HG03108 (cell line): Measurements from ENCODE around the gene CLTB.
"Not testable (repeated sequence)": the region's sequence is repeated elsewhere in the genome, so short reads cannot be mapped to it uniquely, and the experiment has no call there.

Source experiments
- ATAC-seq: cut with Tn5 transposase; IDR thresholded peaks from one replicate; pipeline ENCODE4 v1.9.1; 2021; ENCODE audit warnings: moderate library complexity; ENCODE audit not compliant: unreplicated experiment

Gene CLTB

DNA sequence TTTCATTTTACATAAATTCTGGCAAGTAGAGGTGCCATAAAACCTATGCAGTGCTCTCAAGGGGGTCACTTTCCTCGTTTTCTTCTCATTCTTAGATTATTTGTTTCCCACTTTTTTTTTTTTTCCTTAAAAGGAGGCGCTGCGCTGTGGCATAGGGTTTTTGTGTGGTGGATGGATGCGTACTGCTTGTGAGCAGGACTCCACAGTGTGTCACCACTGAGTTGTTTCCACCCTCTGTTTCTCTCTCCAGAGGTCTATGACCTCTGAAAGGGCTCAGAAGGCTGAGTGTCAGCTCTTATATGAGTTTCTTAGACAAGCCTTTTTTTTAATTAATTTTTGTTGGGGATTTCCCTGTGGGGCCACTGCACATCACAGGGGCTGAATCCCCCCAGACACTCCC lies 13.6 kb upstream of the CLTB start:
- ATAC-seq: no peak

DNA sequence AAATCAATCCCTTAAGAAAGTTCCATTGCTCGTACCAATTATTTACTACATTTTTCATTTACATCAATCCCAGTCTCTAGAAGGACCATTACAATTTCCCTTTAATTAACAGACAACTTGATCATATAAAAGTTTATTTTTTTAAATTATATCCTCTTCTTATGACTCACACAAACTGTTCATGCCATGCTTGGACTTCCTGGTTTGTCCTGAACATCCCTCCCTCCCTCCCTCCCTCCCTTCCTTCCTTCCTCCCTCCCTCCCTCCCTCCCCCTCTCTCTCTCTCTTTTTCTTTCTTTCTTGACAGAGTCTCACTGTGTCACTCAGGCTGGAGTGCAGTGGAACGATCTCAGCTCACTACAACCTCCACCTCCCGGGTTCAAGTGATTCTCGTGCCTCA lies 11.6 kb upstream of the CLTB start:
- ATAC-seq: no peak

DNA sequence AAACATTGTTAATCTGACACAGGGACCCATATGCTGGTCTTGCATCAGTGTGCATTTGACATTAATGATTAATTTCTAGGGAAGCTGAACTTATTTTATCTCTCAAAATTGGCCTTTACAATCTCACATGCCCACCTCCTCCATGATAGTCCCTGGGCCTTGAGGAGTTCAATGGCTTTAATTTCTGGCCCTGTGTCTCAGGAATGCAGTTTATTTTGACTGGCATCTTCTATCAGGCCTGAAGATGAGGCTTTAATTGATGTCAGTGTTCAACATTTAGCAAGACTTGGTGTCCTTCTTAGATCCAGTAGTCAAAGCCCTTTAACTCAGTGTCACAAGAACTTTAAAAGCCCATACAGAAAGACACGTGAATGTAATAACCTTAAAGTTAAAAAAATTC lies 10.5 kb upstream of the CLTB start:
- ATAC-seq: no peak

DNA sequence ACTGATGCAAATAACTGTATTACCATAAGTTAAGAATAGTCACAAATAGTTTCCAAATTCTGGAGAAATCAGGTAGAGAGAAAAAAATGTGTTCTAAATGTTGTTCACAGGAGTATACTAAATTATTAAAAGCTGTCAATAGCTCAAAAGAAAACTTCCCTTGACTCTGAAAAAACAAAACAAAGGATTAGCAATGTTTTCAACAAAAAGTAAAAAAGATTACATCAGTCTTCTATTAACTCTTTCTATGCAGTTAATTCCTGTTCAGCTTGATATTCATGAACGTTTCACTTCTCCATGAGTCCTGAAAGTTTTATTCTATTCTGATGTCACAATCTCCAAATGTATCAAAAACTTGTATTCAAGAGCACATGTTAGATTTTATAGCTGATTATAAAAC lies 9.5 kb upstream of the CLTB start:
- no peak for ATAC-seq

DNA sequence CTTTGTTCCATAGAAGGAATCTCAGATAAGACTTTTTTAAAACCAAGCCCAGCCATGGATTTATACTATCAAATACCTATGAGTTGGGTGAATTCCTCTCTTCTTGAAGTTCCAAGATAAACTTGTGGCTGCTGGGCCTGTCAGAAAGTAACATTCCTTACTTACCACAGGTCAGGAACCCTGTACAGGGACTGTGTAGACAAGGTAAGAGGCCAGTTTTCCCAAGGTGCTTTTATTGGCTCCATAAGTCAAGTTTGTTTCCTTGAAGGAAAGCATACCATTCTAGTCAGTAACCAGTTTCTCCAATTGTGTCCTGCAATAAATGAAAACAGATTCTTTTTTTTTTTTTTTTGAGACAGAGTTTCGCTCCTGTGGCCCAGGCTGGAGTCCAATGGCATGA lies 8.8 kb upstream of the CLTB start:
- no peak for ATAC-seq

DNA sequence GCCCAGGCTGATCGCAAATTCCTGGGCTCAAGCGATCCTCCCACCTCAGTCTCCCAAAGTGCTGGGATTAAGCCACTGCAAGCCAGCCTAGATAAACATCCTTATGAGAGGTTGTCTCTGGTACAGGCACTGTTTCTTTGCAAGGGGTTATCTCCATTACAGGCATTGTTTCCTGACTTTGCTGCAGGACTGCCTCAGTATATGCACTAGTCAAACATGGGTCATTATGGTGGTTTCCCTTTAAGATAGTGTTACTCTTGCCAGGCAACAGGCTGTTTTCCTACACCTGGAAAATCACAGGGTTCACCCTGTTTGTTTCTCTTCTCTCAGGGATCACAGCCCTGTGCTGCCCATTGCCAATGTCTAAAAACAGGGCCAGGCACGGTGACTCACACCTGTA lies 7.8 kb upstream of the CLTB start:
- no peak for ATAC-seq

DNA sequence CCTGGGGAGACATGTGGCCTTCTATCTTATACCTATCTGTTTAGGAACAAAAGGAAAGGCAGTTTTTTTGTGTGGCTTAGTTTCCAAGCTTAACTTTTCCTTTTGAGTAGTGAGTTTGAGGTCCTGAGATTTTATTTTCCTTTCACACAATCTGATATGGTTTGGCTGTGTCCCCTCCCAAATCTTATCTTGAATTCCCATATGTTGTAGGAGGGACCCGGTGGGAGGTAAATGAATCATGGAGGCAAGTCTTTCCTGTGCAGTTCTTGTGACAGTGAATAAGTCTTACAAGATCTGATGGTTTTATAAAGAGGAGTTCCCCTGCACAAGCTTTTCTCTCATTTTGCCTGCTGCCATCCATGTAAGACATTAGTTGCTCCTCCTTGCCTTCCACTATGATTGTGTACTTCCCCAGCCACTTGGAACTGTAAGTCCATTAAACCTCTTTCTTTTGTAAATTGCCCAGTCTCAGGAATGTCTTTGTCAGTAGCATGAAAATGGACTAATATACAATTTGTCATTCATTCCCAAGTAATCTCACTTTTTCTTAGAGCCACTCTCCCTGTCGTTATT lies 4.7 kb upstream of the CLTB start:
- no peak for ATAC-seq

DNA sequence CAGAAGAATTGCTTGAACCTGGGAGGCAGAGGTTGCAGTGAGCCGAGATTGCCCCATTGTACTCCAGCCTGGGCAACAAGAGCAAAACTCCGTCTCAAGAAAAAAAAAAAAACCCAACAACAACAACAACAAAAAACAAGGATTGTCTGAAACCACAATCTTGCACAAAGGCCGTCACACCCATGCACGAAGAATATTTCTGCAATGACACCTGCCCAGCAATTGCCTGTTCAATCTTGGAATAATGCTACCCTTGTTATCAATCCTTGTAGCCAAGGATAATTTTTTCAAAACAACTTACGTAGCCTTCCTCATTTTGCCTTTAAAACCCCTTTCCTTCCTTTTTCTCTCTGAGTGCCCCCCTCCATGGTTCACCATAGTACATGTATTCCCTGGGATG lies 3.7 kb upstream of the CLTB start:
- ATAC-seq: no peak

DNA sequence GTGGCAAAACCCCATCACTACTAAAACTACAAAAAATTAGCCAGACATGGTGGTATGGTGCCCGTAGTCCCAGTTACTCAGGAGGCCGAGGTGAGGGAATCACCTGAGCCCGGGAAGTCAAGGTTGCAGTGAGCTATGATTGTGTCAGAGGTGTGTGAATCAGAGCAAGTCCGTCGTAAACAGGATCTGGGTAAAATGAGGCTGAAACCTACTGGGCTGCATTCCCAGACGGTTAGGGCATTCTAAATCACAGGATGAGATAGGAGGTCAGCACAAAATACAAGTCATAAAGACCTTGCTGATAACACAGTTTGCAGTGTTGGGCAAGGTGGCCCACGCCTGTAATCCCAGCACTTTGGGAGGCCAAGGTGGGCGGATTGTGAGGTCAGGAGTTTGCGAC lies 1.9 kb upstream of the CLTB start:
- ATAC-seq: no peak

DNA sequence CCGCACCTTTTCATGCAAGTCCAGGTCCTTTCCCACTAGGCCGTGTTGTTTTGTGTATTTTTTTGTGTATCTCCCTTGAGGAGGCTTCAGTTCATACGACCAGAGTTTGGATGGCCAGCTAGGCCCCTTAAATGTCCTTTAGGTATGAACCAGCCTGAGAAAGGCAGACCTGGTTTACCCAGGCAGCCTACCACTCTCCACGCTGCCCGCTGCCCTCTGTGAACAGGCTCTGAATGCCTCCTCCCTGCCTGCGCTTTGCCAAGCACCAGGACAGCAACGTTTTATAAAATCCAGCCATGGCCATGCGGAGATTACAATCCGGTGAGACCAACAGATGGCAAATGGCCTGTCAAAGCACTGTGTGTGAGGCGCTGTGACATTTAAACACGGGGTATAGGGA lies 626 bp upstream of the CLTB start:
- ATAC-seq: no peak

DNA sequence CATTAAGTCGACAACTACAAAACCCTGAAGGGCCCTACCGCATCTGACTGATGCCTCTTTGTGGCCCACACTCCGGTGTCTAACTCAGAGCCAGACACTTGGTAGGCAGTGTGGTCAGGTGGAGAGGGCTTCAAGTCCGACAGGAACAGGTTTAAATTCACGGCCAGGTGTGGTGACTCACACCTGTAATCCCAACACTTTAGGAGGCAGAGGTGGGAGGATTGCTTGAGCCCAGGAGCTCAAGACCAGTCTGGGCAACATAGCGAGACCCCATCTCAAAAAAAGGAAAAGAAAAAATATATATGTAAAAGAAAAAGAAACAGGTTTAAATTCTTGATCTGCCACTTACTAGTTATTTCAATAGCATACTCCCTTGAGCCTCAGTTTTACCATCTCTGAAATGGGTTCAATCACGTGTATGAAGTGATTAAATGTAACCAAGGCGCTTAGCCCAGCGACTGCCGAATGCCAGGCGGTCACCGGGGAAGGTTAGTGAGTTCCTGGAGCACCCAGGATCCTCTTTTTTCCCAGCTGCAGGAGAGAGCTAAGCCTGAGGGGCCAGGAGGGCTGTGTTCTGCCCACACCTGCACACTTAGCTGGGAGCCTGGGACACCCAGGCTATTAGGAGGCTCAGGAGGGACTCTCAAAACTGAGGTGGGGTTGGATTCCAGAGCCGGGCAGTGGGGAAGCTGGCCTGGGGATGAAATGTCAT lies 943 bp downstream of the CLTB start:
- ATAC-seq: no peak

DNA sequence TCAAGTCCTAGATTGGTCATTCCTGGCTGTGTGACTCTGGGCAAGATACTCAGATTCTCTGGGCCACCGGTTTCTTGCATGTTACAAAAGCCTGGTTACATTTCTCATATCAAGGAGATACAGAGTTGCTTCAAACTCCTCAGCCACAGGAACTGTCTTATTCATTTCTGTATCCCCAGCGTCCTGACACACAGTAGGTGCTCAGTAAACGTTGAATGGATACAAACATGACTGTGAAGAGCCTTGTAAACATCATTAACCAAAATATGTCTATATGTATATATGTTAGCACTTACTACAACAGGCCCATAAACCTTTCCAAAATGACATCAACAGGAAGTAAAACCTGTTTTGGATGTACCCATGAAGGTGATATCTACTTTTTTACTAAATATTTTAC lies 1.6 kb downstream of the CLTB start:
- no peak for ATAC-seq

DNA sequence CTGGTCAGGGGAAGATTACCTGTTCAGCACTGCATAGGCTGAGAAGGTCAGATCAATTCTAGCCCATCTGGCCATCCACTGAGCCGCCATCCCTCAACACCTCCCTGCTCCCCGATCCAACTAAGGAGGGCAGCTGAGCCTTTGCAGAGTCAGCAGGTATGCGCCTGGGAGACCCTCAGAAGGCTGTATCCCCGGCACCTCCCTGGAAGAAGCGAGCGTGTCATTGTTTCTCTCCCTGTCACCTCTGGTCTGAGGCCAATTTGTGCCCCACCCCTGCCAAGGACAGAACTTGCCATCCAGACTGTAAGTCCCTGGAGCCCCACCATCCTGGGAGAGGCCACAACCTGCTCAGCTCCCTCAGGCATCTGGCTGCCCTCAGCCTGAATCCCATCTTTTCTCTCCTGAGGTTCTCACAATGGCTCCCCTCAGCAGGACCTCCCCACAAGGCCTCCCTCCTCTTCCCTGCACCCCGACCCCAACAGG lies 2.6 kb downstream of the CLTB start:
- no peak for ATAC-seq

DNA sequence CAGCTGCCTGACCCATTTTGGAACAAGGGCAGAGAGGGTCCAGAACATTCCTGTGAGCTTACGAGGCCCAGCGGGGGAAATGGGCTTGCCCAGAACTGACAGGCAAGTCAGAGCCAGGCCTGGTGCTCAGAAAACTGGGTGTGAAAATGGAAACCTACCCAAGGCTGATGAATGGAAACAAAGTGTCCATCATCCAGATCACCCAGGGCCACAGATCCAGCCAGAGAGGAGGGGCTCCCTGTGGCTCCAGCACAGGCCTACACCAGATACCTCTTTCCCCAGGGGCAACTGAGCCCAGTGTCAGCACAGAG lies 3.1 kb downstream of the CLTB start:
- no peak for ATAC-seq

DNA sequence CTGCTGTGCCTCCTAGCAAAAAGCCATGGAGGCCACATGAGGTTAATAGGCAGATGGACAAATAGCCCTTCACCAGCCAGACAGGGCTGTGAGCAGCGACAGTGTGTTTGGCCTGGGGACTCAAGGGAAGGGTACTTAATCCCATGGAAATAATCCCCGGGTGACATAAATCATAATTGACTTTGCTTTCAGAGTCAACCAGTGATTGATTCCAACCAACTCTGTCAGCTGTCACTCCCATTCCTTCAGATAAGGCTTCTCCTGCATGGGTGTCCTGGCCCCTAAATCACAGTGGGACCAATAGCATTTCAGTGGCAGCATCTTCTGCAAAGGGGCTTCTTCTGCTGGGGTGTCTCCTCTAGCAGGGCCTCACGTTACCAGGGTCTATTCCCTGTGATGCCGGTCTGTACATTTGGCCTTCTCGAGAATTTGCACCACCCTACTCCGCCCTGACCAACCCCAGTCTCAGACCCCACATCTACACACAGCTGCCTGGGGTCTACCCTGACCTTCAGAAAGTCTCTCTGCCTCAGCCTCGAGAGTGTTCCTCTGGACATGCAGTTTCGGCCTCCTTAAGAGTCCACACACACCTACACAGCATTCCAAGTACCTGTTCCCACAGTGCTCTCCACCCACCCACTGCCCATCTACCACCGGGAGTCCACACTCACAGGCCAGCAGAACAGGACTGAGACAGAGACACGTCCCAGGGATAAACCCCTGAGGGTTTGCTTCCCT lies 3.7 kb downstream of the CLTB start:
- no peak for ATAC-seq

DNA sequence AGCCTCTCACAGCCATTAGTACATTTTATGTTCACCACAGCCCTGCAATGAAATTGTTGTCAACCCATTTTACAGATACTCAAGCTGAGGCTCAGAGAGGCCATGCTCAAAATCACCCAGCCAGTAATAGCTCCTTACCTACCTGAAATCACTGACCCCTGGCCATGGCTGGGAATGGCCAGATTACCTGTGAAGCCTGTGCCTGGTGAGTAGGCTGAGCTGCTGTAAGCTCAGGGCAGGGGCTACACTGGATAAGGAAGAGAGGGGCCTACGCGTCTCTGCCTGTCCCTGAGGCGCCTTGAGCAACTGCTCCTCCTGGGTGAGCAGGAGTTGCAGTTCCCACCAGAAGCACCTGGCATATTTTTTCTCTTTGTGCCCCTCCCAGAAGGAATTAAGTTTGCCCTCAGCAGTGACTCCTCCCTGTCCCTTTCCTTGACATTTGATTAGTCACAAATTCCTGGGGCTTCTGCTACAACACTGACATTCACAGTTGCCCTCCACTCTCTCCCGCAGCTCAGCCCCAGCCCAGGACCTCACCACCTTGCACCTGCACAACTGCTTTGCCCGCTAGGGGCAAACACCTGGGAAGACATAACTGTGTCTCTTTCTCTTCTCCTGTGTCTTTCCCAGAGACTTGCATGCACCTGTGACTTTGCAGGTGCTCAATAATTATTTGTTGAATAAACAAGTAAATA lies 5.7 kb downstream of the CLTB start:
- no peak for ATAC-seq

DNA sequence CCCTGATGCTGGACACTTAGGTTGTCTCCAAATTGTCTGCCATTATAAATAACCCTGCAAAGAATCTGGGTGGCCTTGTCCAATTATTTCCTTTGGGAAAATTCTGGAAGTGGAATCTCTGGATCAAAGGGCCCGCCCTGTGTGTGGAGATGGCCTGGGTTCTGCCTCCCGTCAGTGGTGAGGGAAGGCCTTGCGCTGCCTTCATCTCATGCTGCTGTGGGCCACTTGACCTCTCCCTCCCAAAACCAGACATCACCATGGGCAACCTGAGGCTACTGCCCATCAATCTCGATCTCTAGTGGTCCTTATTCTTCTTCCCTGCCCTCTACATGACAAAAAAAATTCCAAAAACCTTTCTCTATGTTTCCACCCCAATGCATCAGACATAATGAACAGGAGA lies 6.6 kb downstream of the CLTB start:
- ATAC-seq: no peak

DNA sequence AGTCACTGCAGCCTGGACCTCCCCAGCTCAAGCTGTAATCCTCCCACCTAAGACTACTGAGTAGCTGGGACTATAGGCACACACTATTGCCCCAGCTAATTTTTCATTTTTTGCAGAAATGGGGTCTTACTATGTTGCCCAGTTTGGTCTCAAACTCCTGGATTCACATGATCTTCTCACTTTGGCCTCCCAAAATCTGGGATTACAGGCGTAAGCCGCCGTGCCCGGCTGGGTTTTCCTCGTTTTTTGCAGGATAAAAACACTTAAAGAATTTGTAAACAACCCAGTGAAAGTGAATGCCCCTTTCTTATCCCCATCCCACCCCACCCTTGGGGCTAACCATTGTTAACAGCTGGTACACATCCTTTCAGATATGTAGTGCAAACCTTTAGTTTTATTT lies 7.7 kb downstream of the CLTB start:
- no peak for ATAC-seq

DNA sequence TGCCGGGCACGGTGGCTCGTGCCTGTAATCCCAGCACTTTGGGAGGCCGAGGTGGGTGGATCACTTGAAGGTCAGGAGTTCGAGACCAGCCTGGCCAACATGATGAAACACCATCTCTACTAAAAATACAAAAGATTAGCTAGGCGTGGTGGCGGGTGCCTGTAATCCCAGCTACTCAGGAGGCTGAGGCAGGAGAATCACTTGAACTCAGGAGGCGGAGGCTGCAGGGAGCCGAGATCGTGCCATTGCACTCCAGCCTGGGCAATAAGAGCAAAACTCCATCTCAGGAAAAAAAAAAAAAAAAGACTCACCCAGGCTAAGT lies 8.1 kb downstream of the CLTB start:
- not testable (repeated sequence) for ATAC-seq

DNA sequence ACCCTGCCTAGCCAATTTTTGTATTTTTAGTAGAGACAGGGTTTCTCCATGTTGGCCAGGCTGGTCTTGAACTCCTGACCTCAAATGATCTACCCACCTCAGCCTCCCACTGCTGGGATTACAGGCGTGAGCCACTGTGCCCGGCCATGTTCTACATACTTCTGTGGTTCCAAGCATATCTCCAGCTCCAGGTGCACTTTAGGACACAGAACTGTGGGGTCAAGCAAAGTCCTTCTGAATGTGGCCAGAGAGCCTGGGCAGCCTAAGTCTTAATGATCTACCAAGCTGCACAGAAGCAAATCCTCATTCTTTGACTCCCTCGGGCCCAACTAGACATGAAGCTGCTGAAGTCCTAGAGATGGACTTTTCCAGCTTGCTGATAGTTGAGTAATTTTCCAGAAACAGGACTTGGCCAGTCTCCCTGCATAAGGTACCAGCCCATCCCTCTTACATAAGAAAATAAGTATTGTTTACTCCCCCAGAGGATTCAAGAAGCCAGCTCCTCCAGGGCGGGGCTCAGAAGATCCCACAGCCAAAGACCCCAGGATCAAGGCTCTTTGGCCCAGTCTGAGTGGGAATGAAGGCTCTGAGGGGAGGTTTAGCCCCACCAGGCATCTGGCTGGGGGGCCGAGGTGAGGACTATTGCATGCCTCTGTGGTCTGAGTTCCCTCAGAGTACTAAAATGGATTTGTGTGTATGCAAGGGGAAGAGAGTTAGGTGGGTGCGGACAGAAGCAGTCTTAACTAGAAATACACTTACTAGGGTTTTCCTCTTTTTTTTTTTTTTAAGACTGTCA lies 8.7 kb downstream of the CLTB start:
- no peak for ATAC-seq

DNA sequence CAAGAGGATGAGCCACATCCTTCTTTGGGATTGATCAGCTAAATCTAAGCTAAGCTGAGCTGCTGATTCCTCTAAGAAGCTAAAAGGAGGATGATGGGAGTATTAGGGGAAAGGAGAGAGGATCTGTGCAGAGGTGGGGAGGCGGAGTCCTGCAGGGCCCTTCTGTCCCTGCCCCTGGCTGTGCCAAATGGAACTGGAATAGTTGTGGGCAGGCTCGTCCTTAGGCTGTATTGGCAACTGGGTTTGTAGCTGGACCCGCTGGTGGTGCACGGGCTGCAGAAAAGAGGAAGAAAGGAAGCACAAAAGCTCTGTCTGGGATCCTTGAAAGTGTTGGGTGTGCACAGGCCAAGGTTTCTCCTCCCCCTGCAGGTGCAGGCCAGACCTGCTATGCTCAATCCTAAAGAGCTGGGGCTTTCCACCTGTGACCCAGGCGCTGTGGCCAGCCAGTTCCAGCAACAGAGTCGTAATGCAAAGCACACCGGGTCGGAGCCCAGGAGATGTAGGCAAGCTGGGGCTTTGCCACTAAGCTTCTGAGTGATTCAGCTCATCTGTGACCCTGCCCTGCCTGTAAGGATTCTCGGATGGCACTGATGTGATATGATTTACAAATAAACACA lies 9.8 kb downstream of the CLTB start:
- no peak for ATAC-seq
